AG08396 (cell line): ENCODE measurements around the gene CDX1.

Experiments
- DNase-seq: peaks from one replicate; pipeline ENCODE4 v3.0.0; 2012; ENCODE audit warnings: low spot score, mixed read lengths

CDX1 gene

GRCh38 chr5:150166650-150167511, at the start of gene CDX1:
CDX1 (plus strand) TSS chr5:150166778; CDS start chr5:150166877, 99 bp downstream.
- no peak for DNase-seq

DNA sequence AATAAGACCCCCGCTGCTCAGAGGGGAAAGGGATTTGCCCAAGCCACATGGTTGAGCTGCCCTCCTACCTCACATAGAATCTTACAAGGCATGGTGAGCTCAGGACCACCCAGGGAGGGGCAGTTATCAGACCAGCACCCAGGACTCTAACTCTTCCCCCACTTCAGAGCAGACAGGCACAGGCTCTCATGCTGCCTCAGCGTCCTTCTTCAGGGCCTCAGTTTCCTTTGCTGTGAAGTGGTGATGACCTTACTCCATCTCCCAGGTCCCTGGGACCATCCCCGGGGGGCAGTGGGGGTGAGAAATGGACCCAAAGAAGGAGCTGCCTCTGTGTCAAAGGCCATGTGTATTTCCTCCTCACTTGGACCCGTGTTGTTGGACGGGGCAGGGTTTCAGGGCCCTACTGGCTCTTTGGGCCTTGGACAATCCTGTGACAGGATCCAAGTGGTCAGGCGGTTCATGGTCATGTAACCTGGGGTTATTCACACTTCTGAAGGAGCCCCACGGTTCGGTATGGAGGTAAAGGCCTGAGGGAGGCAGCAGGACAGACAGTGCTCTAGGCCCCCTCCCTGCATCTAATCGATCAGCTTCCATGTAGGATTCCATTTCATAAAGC, 48.5 kb upstream of the CDX1 start:
- no peak for DNase-seq

DNA sequence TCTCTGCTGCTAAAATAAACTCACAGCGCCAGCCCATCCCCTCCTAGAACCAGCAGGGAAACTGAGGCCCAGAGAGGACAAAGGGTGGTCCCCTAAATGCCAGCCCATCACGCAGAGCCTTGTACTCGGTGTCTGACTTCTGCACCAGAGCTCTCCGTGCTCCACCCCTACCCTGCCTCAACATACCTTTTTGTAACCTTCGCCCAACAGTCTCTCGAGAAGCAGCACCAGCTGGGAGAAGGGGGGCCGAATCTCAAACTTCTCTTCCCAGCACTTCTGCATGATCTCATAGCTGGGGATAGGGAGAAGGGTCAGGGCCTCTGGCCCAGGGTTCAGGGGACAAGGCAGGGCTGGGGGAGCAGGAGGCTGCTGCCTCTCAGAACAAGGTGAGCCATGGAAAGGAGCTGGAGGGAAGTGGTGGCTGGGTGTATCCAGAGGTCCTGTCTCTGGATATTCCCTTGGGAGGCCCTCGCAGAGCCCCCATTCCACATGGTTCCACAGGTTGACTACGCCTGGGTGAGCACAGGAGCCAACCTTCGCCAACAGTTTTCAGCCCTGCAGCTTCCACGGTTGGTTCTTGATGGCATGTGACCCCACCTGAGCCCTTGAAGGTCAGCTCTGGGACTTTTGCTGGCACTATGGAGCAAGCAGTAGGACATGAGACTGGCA, 47.9 kb upstream of the CDX1 start:
- DNase-seq = no peak

DNA sequence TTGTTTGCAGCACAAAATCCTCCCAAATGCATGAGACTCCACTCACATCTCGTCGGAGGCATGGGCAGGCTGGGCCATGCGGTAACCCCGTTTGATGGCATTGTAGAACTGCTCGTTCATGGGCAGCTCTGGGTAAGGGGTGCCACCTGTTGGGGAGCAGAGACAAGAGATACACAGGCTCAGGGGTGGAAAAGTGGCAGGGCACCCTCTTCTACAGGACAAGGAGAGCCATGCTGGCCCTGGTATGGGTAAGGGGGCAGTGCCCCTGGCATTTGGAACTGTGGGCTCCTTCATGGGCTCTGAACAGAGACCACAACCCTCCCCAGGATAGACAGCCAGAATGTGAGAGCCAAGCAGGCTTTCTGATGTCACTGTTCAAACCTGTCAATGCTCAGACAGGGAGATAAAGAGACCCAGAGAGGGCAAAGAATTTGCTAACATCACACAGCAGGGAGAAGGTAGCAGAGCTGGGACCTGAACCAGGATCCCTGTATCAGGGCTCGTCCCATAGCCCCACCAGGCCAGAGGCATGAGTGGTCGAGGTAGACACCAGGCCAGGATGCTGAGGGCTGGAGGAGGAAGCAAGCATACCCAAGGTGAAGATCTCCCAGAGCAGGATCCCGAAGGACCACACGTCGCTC, 47.0 kb upstream of the CDX1 start:
- no peak for DNase-seq

DNA sequence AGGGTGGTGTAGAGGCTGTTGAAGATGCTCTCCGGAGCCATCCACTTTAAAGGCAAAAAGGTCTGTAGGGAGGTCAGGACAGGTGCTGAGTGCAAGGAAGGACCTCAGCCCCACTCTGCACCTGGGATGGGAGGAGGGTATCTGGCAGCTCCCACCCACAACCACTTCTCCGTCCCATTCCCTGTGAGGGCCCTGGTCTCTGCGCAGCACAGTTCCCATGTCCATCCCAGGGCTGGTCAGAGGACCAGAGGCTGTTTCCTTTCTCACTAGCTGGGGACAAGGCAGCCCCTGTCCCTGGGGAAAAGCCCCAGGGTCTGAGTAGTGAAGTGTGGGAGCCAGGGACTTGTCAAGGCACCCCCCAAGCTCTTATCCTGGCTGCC, 46.5 kb upstream of the CDX1 start:
- DNase-seq = no peak

- no peak for DNase-seq
Measured at GRCh38 chr5:150120617-150121447, 45.7 kb upstream of the CDX1 start.

- no peak for DNase-seq
Measured at GRCh38 chr5:150121448-150122157, 45.0 kb upstream of the CDX1 start.

DNA sequence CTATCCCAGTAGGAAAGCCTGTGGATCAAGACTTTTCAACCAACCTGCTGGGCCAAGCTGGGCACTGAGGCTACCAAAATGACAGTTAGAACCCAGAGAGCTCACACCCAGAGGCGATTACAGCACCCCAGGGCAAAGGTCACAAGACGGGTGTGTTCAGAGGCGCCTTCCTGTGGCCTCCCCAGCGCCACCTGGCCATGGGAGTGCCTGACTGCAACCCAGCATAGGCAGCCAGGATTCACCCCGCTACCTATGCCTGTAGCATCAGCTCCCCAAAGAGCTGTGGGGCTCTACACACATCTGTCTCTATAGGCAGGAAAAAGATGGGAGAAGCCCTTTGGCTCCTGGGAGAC, 44.4 kb upstream of the CDX1 start:
- DNase-seq = peak; percentile 40

GRCh38 chr5:150122536-150123481, 43.8 kb upstream of the CDX1 start:
- no peak for DNase-seq

DNA sequence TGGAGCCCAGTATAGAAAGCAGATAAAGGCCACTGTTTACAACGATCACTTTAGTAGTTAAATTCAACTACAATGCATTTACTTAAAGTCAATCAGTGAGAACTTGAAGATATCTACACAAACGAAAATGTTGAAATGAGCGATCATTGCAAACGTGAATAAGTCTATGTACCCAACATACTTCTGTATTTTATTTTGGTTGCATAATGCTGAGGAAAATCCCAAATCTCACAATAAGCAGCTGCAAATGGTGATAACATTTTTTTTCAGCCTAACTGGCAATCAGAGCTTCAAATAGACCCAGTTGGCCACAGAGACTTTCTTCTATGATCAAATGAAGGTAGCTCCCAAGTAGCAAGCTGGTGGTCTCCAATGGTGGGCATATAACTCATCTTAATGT, 43.0 kb upstream of the CDX1 start:
- no peak for DNase-seq

- no peak for DNase-seq
Measured at GRCh38 chr5:150124111-150124557, 42.4 kb upstream of the CDX1 start.

- DNase-seq = no peak
Measured at GRCh38 chr5:150124596-150124995, 42.0 kb upstream of the CDX1 start.

DNA sequence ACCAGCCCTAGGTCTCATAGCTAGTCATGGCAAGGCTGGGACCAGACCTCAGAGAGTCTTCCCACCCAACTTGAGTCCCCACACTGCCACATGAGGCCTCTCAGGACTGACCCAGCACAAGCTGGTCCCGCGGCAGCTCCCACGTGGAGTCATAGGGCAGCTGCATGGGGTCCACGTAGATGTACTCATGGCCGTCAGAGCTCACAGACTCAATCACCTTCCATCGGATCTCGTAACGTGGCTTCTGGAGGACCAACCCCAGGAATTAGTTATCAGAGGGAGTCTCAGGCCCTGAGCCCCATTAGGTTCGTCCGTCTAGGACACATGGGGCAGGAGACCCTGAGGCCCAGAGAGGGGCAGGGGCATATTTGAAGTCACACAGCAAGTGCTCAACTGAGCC, 41.2 kb upstream of the CDX1 start:
- DNase-seq = no peak

- DNase-seq = no peak
Measured at GRCh38 chr5:150126199-150126920, 40.2 kb upstream of the CDX1 start.

DNA sequence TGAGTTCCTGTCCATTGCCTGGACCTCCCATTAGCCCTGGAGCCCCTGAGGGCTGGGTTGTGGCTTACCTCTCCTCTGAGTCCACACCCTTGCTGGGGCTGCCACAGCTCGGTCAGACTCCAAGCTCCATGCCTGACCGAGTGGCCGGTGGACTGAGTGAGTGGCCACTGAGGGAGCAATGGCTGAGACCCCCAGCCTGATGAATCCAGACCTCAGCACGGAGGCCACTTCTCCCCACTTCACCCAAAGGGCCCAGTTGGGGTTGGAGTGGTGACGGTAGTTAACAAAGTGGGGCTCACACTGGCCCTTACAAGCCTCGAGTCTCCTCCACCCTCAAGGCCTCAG, 39.7 kb upstream of the CDX1 start:
- no peak for DNase-seq

DNA sequence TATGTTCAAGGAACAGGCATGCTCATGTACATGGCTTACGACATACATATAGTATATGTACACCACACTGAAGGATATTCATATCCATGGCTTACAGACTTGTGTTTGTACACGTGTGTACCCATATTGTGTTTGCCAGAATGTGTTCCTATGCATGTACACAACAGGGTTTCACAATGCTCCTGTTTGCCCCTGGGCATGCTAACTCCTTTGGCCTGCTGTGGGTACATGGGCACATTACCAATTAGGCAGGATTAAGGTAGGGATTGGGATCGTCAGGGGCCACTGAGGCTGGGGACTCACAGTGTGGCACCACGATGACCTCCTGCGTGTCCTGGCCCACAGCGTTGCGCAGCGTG, 37.1 kb upstream of the CDX1 start:
- DNase-seq = no peak

- DNase-seq = peak; percentile 89
Measured at GRCh38 chr5:150129813-150130492, 36.6 kb upstream of the CDX1 start.

DNA sequence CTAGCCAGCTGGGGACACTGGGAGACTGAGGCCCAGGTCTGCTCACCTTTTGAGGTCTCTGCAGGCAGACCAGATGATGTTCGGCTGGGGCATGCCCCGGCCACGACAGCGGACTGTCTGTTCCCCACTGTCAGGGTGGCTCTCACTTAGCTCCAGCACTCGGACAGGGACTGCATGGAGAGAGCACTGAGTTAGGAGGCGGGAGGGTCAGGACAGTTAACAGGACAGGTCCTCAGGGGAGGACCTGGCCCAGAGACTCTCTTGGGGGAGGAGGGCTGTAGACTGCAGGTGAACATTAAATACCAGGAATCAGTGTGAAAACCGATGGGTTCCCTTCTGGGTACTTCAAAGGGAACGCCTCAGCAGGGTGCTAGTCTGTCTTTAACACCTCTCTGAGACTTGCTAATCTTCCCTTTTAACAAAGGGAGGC, 36.1 kb upstream of the CDX1 start:
- DNase-seq = no peak

DNA sequence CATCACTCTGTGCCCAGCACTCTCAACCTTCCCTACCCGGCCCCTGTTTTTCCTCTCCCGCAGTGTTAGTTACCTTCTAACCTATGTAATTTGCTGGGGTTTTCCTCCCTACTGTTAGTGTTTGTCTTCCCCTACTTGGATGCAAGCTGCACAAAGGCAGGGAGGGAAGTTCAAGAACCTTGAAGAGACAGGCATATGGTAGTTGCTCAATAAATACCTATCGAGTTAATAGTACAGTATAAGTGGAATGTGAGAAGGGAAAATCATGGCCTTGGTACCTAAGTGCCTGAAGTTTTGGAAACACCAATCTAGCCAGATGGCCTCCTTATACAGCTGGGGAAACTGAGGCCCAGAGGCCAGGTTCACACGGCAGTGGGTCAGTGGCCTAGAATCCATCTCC, 35.1 kb upstream of the CDX1 start:
- DNase-seq = no peak
